Mesothelial cell of epicardium (in vitro differentiated cells): ENCODE results near the gene ALPL. TPM values are rescaled to one million over a fixed set of nuclear protein-coding genes. Genes with fewer than 3 reads are reported as not detected.

Source experiments
- DNase-seq, 2 experiments: peaks; one replicate each; pipeline ENCODE4 v3.0.0; 2021; ENCODE audit warnings: low spot score in 2 of 2; ENCODE audit not compliant: unreplicated experiment in 2 of 2
- H3K27ac Mint-ChIP-seq: 2 replicates; pipeline ENCODE4 v1.8.0; 2021; ENCODE audit warnings: mixed read lengths
- H3K27me3 Mint-ChIP-seq: 2 replicates; pipeline ENCODE4 v1.8.0; 2021; ENCODE audit warnings: low read depth, mixed read lengths
- H3K36me3 Mint-ChIP-seq: 2 replicates; pipeline ENCODE4 v1.8.0; 2021; ENCODE audit warnings: mixed read lengths
- H3K4me1 Mint-ChIP-seq: 2 replicates; pipeline ENCODE4 v1.8.0; 2021; ENCODE audit warnings: mixed read lengths
- H3K4me3 Mint-ChIP-seq: 2 replicates; pipeline ENCODE4 v1.8.0; 2021; ENCODE audit warnings: mild to moderate bottlenecking, moderate library complexity, mixed read lengths
- H3K9me3 Mint-ChIP-seq: 2 replicates; pipeline ENCODE4 v1.8.0; 2021; ENCODE audit warnings: mixed read lengths
- total RNA-seq: library from RNA; stranded (reverse); gene quantifications from 3 replicates; pipeline ENCODE4 v1.2.1, GENCODE V29; 2021
- TF ChIP-seq, protein P1 (sequence below): fragments of 200-600 bp; sonication (generic); IDR thresholded peaks from one replicate; pipeline ENCODE4 v1.5.0; 2021; ENCODE audit warnings: antibody characterized with exemption; ENCODE audit not compliant: unreplicated experiment

The ALPL gene
- total RNA-seq, 1 donor from 2014 or later: 0.89 TPM

DNA sequence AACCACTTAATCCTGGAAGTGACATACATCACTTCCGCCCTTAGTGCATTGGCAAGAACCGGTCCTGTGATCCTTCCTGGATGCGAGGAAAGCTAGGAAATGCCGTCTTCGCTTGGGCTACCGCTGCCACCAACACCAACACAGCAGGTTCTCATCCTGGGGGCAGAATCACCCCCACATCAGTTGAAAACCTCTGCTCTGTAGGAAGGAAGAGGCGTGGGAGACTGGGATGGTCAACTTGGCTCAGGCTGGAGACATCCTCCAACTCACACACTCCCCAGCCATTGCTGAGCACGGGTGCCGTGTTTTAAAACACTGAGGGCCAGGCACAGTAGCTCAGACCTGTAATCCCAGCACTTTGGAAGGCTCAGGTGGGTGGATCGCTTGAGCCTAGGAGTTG, 74.9 kb downstream of the ALPL start:
- DNase-seq: no peak
- peaks cover 12% of the 10 kb centered on the region for H3K4me1 Mint-ChIP-seq
- no peak overlapping the region for H3K4me3 Mint-ChIP-seq
- H3K9me3 Mint-ChIP-seq: no peaks in the 10 kb centered on the region
- TF ChIP-seq, protein P1, sequence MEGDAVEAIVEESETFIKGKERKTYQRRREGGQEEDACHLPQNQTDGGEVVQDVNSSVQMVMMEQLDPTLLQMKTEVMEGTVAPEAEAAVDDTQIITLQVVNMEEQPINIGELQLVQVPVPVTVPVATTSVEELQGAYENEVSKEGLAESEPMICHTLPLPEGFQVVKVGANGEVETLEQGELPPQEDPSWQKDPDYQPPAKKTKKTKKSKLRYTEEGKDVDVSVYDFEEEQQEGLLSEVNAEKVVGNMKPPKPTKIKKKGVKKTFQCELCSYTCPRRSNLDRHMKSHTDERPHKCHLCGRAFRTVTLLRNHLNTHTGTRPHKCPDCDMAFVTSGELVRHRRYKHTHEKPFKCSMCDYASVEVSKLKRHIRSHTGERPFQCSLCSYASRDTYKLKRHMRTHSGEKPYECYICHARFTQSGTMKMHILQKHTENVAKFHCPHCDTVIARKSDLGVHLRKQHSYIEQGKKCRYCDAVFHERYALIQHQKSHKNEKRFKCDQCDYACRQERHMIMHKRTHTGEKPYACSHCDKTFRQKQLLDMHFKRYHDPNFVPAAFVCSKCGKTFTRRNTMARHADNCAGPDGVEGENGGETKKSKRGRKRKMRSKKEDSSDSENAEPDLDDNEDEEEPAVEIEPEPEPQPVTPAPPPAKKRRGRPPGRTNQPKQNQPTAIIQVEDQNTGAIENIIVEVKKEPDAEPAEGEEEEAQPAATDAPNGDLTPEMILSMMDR: no peak
- H3K27ac Mint-ChIP-seq: no peak overlapping the region
- H3K36me3 Mint-ChIP-seq: no peaks in the 10 kb centered on the region
- peaks cover 61% of the 10 kb centered on the region for H3K27me3 Mint-ChIP-seq

DNA sequence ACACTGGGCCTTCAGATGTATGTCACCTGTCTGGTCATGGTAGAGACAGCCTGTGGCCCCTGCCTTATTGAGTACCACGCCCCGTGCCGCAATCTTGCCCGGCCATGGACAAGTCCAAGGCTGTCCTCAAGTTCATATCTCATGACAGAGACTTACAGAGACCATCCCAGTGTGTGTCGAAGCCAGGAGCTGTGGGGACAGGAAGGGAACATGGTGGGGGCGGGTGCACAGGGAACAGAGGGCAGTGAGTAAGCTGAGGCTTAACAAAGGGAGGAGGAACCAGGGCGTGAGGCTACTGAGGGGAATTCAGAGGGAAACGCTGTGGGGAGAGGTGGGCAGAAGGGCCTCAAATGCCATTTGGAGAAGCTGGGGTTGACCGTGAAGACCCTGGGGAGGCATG, 75.8 kb downstream of the ALPL start:
- Mint-ChIP-seq H3K36me3 (no peaks in the 10 kb centered on the region), H3K27me3 (peaks cover 58% of the 10 kb centered on the region), H3K27ac (no peak overlapping the region), H3K4me3 (no peak overlapping the region), H3K9me3 (no peaks in the 10 kb centered on the region), H3K4me1 (peaks cover 12% of the 10 kb centered on the region)
- no peak for DNase-seq
- TF ChIP-seq, protein P1: no peak

DNA sequence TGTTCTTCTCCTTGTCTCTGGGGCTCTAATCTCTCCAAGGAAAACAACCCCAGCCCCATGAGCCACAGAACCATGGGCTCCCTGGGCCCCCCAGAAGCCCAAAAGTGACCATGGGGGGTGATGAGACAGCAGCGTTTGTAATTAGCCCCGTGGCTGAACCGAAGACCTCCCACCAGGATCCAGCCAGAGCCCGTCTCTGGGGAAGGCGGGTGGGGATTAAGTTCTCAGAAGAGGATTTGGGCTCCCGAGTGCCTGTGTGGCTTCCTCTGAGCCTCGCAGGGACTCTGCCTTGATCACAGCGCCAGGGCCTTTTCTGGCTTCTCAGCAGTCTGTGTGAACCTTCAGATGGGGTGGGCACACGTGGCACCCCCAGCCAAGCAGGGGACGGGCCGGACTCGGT, 77.0 kb downstream of the ALPL start:
- Mint-ChIP-seq H3K9me3 (no peaks in the 10 kb centered on the region), H3K36me3 (no peaks in the 10 kb centered on the region), H3K4me1 (peaks cover 19% of the 10 kb centered on the region), H3K4me3 (no peak overlapping the region), H3K27ac (no peak overlapping the region), H3K27me3 (peaks cover 58% of the 10 kb centered on the region)
- TF ChIP-seq, protein P1: no peak
- no peak for DNase-seq

DNA sequence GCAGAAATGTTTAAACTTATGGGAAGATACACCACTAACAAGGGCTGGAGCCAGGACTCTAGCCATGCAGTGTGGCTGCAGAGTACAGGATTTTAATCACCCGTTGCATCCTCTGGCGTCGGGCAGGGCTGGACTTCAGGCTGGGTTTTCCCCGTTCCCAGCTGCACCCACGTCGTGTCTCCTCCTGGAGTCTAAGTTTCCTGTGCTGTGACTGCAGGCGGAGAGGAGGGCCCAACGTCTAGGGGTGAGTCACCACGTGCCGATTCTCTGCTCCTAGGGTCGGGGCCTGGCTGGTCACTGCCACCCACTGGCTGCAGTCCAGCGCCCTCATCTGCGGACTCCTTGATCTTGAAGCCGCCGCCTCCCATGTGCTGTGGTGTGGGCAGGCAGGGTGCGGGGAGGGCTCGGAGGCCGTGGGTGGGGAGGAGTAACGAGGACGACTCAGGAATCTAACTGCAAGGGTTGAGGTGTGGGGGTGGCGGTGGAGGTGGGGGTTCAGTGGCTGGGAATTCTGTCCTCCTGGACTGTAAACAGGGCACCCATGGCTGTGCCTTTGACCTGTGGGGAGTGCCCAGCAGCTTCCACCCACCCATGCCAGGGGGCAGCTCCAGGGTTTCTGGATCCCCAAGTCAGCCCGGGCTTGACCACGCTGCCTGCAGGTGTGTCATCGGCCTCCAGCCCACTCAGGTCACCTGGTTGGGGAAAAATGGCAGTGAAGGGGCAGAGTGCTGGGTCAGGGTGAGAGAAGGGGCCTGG, 77.8 kb downstream of the ALPL start:
- no peak overlapping the region for H3K4me3 Mint-ChIP-seq
- H3K27me3 Mint-ChIP-seq: peaks cover 53% of the 10 kb centered on the region
- peaks cover 19% of the 10 kb centered on the region for H3K4me1 Mint-ChIP-seq
- no peak for DNase-seq
- H3K9me3 Mint-ChIP-seq: no peaks in the 10 kb centered on the region
- H3K36me3 Mint-ChIP-seq: no peaks in the 10 kb centered on the region
- no peak overlapping the region for H3K27ac Mint-ChIP-seq
- TF ChIP-seq, protein P1: no peak

DNA sequence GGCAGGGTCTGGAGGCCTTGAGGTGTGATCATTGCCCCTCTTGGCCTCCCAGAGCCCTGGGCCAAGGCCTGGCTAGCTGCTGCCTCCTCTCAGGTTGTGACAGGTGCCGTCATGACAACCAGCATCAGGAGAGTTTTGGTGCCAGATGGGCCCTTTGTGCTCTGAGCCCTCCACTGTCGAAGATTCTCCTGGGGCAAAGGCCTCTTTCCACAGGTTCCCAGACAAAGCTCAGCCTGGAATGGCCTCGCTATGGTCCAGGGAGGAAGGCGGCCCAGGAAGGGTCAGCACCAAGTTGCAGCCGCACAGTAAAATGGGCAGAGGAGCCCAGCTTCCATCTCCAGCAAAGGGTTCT, 78.4 kb downstream of the ALPL start:
- H3K36me3 Mint-ChIP-seq: no peaks in the 10 kb centered on the region
- peaks cover 50% of the 10 kb centered on the region for H3K27me3 Mint-ChIP-seq
- no peak overlapping the region for H3K4me3 Mint-ChIP-seq
- no peaks in the 10 kb centered on the region for H3K9me3 Mint-ChIP-seq
- H3K27ac Mint-ChIP-seq: no peak overlapping the region
- peaks cover 19% of the 10 kb centered on the region for H3K4me1 Mint-ChIP-seq
- TF ChIP-seq, protein P1: no peak
- DNase-seq: no peak
